ENCODE results near the gene UBR1. TPM values are rescaled to one million over a fixed set of nuclear protein-coding genes. Genes with fewer than 3 reads are reported as not detected.

The UBR1 gene
- total RNA-seq, 1 donor from 2014 or later = 38.7 TPM

DNA sequence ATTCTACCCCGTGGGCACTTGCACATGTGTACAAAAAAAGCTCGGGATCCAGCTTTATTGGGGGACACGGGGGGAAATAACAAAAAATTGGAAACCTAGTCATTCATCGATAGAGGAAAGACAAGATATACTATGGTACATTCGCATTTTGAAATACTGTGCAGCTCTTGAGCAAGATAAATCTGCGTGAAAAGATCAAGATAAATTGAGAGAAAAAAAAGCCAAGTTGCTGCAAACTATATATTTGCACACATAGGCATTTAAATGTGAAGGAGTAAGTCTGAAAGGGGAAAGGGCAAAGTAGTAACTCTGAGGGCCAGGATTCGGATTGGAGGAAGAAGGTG lies 620 bp upstream of the UBR1 start:
- no peak for DNase-seq

DNA sequence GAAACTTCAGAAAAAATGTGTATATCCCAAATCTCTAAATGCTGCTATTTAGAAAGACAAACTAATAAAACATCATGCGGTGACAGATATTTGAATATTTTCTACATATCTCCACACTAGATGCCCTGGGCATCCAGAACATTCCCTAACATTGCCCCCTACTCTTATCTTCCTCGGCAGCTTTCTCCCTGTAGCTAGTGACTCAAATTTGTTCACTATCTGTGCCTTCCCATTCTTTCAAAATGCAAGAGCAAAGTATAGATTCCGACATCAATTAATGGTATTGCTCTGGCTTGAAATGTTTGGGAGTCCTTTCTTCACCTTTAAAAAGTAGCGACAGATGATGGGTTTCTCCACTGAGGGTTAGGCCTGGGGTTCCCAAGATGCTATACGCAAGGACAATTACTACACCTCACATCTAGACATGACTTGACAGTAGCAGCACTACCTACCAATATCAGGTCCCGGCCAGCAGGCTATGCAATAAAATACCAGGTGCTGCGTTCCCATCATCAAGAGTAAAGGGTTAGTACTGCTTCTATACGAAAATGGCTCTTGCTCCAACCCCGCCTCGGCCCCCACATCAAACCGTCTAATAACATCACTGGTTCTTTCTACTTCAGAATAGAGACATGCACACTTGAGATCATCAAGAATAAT lies 631 bp downstream of the UBR1 start:
- peak; percentile 68 for DNase-seq

DNA sequence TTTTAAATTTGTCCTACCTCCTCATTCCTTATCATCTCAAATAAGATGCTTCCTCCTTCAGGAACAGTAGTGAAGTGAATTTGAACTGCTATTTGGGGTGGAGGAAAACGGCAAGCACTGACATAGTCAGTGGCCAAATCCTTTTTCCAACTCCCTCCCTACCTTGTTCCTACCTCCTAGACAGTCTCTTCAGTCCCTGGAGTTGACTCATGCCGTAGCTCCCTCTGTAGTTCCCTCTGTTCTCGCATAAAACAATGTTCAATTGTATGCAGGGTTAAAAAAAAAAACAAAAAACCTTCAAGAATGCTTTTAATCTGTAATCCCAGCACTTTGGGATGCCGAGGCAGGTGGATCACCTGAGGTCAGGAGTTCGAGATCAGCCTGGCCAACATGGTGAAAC lies 1.4 kb downstream of the UBR1 start:
- DNase-seq = no peak

DNA sequence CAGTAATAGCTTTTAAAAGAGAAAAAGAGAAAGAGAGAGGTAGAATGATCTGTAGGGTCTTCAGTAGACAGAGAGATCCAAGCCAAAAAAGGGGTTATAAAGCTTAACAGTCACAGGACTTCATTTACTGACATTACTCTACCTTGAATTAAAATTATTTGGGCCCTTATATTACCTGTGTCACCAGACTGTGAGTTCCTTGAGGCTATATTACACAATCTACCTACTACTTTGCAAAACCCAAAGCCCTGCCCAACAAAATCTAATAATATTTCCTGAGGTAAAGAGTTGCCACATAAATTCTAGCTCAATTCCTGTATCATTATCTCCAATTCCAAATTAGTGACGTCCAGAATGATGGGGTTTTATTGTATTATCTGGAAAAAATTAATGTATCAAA lies 1.9 kb downstream of the UBR1 start:
- no peak for DNase-seq

DNA sequence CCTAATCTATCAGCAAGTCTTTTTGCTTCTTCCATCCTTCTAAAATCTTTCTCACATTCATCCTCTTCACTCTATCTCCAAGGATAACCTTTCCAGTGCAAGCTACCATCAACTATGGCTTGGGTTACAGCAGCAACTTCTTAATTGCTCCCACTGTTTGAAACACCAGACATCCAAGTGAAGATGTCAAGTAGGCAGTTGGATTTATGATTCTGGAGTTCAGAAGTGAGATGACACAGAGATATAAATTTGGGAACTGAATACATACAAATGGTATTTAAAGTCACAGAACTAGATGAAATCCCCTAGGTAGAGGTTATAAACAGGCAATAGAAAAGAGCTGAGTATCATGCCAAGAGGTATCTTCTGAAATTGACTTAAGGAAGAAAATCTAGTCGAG lies 3.7 kb downstream of the UBR1 start:
- no peak for DNase-seq

DNA sequence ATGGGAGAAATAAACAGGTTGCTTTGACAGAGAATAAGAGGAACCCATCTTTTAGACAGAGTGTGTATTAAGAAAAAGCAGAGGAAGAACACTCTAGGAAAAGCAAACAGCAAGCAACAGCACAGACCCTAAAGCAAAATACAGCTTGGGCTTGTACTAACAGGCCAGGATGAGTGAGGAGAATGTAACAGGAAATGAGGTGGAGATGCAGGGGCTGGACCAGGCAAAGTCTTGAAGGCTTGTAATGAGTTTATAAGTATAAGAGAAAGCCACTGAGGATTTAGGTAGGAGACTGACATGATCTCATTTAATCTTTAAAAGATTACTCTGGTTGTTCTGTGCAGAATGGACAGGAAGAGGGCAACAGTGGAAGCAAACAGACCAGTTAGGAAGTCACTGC lies 4.9 kb downstream of the UBR1 start:
- no peak for DNase-seq

DNA sequence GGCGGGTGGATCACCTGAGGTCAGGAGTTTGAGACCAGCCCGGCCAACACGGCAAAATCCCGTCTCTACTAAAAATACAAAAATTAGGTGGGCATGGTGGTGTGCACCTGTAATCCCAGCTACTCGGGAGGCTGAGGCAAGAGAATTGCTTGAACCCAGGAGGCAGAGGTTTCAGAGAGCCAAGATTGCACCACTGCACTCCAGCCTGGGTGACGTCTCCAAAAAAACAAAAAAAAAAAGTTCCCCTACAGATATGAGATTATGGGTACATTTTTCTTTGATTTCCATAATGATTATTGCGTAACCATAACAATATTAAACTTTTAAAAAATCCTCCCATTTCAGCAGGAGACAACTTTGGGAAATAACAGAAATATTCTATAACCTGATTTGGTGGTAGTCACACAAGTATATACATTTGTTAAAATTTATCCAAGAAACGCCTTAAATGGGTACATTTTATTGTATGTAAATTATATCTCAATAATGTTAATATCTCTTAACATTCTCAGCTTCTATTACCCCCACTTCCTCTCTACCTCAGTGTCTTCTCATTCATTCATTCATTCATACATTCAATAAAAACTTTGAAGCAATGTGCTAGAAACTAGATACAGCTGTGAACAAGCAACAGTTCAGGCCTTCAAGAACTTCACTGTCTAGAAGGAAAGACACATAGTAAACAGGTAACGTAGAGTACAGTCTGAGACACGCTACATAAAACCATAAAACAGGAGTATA lies 6.6 kb downstream of the UBR1 start:
- DNase-seq = no peak

DNA sequence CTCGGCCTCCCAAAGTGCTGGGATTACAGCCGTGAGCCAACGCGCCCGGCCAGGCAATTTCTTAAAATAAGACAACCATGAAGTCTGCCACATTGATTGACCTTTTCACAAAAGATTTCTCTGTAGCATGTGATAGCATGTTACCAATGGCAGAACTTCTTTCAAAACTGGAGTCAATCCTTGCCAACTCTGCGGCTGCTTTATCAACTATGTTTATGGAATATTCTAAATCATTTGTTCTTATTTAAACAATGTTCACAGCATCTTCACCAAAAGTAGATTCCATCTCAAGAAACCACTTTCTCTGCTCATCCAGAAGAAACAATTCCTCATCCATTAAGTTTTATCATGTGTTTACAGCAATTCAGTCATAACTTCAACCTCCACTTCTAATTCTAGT lies 9.4 kb downstream of the UBR1 start:
- DNase-seq = no peak

DNA sequence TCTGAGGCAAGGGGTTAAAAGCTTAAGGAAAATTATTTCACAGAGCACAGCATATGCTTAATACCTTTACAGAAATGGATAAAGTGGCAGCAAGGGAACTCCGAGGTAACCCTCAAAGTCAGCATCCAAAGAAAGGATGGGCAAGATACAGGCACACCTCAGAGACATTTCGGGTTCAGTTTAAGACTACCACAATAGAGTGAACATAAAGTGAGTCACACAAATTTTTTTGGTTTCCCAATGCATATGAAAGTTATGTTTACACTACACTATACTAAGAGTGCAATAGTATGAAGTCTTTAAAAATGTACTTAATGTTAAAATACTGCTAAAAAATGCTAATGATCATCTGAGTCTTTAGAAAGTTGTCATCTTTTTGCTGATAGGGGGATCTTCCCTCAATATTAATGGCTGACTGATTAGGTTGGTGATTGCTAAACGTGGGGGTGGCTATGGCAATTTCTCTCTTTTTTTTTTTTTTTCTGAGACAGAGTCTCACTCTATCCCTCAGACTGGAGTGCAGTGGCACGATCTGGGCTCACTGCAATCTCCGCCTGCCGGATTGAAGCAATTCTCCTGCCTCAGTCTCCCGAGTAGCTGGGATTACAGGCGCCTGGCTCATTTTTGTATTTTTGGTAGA lies 10.0 kb downstream of the UBR1 start:
- DNase-seq = no peak

DNA sequence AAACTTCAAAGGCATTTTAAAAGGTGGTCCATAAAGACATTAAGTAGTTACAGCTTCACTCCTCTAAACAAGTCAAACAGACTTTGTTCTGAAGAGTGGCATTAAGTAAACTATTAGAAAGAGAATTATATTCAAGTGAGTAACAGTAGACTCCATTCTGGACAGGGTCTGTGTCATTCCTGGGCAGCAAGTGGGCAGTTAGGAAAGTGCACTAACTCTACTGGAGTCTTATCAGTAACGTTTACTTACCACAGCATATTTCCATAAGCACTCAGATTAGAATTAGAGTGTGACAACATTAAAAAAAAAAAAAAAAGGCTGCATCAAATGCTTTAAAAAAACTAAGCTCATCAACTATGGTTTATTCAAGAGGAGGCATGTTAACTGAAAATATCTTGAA lies 10.6 kb downstream of the UBR1 start:
- no peak for DNase-seq

DNA sequence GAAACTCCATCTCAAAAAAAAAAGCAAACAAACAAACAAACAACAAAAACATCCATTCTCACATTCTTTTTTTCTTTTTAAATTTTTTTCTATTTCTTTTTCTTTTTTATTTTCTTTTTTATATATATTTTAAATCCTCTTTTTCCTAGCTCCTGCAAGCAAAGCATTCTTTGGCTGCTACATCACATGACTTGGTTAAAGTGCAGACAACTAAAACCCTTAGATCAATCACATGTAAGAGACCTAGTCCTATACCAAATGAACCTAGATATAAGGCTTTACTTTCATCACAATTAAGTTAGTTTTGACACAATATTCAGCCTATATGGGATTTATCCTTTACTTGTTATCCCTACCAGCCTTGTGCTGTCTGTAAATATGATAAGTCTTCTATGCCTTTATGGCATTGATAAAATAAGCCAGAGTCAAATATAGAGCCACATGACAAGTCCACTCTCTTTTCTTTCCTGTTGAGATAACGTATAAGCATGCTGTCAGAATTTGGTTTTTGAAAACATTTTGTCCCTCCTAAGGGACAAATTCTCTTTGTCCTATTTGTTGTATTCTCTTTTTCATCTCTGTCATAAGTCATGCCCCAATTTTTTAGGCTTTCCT lies 11.3 kb downstream of the UBR1 start:
- DNase-seq = no peak

DNA sequence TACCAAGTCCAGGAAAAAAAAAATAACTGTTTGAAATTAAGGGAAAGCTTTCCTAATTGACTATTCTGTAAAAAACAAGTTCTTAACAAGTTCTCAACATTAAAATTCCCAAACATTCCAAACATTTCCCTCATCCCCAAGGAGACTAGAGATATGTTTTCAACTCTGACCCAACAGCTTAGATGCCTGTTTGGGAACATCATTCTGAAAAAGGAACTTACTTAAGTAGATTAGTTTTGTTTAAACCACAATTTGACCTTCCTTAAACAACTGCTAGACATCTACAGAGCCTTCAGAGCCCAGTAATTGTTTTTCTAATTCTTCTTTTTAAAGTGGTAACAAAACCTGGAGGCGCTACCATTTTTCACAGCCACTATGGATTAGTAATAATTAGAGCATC lies 12.8 kb downstream of the UBR1 start:
- DNase-seq = no peak

DNA sequence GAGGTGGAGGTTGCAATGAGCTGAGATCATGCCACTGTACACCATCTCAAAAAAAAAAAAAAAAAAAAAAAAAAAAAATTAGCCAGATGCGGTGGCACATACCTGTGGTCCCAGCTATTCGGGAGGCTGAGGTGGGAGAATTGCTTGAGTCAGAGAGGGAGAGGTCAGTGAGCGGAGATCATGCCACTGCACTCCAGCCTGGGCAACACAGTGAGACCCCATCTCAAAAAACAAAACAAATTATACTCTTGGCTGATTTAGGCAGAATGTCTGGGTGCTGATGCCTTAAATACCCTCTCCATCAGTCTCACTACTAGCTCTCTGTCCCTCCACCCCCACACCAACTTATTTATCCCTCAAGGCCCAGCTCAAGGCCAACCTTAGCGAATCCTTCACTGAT lies 14.0 kb downstream of the UBR1 start:
- no peak for DNase-seq

DNA sequence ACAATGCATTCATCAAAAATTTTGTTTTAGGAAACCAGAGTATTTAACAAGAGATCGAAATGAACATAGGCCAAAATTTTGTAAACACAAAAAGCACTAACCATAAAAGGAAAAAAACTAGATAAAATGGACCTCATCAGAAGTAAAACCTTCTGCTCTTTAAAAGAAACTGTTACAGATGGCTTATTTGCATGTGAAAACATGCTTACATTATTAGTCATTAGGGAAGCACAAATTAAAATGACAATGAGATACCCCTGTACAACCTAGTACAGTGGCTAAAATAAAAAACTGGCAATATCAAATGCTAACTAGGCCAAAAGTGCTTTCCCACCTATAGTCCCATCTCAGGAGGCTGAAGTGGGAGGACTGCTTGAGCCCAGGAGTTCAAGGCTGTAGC lies 19.3 kb downstream of the UBR1 start:
- no peak for DNase-seq

DNA sequence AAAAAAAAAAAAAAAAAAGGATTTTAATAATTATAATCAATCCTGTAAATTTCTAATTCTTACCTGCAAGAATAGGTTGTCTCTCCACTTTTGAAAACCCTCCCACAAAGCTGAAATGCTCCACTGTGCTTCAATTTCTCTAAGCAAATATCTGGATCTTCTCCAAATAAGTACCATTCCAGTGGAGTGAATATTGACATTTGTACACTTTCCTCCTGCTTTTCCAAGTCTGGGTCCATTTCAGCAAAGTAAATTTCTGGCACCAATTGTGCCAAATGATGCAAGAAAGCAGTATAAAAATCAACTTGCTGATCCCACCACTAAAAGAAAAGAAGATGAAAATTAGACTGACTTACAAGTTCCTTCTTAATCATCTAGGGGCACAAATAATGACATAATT lies 19.9 kb downstream of the UBR1 start:
- DNase-seq = no peak

DNA sequence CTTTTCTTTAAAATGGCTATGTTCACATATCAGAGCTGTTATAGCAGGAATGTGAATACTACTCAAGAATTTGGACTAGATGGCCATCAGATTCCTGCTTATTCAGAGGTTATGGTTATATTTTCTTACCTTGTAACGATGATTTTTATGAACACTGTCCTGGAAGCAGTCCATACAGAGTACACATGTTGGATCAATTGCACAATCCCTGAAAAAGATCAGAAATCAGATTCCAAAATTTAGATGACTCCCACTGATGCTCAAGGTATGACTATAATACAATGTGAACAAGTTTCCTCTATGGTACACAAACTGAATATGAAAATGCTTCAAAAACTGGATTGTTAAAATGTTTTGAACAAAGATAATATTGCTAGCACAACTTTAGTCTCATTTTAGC lies 23.3 kb downstream of the UBR1 start:
- DNase-seq = no peak

DNA sequence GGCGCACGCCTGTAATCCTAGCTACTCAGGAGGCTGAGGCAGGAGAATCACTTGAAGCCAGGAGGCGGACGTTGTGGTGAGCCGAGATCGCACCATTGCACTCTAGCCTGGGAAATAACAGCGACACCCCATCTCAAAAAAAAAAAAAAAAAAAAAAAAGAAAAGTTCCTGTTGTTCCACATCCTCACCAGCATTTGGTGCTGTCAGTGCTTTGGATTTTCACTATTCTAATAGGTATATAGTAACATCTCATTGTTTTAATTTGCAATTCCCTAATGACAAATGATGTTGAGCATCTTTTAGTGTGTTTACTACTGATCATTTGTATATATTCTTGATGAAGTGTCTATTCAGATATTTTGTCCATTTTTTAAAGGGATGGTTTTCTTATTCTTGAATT lies 24.6 kb downstream of the UBR1 start:
- DNase-seq = no peak

DNA sequence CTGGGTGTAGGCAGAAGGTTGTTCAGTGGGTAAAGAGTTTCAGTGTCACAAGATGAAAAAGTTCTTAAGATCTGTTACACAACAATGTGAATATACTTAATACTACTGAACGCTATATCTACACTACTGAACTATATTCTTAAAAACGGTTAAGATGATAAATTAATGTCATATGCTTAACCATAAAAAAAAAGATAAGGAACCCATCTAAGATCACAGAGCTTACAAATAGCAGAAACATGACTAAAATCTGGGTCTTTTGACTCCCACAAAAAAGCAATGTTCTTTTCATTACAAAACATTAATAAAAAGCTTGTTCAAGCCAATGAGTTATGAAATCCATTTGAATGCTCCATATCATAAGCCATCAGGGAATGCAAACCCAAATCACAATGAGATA lies 34.4 kb downstream of the UBR1 start:
- no peak for DNase-seq

DNA sequence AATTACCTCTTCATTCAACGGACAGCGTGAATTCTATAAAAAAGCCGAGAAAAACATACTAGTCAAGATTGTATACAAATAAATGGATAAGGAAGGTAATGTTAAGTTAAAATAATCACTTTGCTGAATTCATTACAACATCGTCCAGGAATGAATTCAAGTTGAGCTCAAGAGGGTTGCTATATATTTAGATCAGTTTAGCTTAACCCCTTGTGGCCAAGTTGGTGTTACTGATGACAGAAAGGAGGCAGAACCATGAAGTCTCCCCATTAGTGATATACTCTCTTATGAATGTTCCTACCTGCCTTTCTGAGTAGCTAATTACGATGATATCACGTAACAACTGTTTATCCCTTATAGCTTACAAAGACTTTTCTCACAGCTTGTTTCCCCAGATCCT lies 34.9 kb downstream of the UBR1 start:
- DNase-seq = no peak

DNA sequence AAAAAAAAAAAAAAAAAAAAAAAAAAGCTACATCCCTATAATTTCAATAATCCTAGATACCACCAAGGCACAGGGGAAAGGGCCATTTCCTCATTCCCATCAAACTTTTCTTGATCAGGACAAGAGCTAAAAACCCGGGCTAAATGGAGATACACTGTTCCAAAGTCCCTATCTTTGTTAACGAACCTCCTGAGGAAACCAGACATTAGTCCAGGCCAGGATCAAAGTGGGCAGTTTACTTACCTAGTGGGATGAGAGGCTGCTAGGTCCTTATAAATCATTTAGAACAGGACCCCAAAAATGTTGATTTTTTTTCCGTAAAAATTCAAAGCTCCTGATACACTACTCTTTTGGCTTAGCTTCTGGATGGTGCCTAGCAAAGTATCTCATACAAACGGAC lies 35.6 kb downstream of the UBR1 start:
- no peak for DNase-seq

DNA sequence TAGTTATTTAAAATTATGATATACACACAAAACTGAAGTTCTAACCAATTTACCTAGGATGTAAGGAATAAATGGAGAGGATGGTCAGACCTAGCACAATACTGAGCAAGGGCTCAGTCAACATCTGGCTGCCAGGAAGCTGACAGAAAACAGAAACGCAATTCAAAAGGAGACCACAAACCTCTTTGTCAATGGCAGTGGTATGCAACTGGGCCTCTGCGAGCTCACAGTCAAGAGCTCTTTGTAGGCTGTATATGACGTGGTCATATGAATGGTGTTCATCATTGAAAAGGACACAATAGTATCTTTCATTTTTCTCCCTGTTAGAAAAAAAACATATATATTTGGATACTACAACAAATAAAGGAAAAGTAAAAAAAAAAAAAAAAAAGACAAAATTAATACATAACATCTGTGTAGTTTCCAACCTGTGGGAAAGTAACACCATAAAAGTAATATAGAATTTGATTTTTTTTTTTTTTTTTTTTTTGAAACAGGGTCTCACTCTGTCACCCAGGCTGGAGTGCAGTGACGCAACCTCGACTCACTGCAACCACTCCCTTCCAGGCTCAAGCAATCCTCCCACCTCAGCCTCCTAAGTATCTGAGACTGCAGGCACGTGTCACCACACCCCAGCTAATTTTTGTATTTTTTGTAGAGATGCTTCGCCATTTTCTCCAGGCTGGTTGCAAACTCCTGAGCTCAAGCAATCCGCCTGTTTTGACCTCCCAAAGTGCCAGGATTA lies 37.9 kb downstream of the UBR1 start:
- peak; percentile 37 for DNase-seq

DNA sequence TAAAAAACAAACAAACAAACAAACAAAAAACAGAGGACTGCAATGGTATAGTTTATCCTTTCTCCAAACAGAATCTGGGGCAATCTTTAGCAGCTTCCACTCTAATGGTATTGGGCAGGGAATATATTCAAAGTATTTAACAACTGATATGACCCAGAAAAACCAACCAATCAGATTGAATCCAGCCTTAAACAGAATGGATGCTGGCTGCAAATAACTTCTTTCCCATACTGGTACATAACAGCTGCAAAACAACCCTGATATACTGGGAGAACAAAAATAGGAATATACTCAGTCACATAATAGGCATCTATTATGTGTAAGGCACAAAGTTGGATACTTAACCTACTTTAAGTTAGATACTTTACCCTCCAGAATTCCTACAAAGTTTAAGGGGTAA lies 49.1 kb downstream of the UBR1 start:
- no peak for DNase-seq

DNA sequence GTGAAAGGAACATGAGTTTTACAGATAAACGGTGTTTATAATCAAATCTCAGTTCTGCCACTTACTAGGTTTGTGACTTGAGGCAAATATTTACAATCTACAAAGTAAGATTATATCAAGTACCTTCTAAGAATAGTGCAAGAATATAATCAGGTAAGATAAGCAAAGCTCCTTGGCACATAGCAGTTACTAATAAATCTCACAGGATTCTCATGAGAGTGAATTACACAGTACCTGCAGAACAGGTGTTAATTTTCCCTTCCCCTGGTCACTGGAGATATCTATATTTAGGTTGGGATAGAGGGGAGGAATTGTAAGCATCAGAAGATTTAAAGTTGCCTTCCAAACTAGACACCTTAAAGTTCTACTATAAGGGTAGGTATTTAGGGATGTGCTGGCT lies 53.0 kb downstream of the UBR1 start:
- no peak for DNase-seq

Data from skin of body (tissue), 2 donors.